Measurements from ENCODE around the gene LGALS3.

GRCh38 chr14:55124774-55125386, 4.2 kb upstream of the LGALS3 start:
- TF ChIP-seq CTCF (IDR thresholded peaks at IDR 0.05) (no peak), POLR2A (IDR thresholded peaks at IDR 0.05) (no peak), POLR2AphosphoS5 (IDR thresholded peaks at IDR 0.05) (no peak)
